Fibroblast of lung (primary cell): Measurements from ENCODE around the gene CCDC7.

Experiments used
- EZH2 ChIP-seq: IDR thresholded peaks from 2 replicates; pipeline ENCODE4 v1.5.1; 2012; ENCODE audit warnings: low read length, control low read depth, mild to moderate bottlenecking; ENCODE audit errors: missing control alignments
- TF ChIP-seq, protein P1 (sequence below), 2 donors: IDR thresholded peaks in 1 of 2; conservative IDR thresholded peaks in 1 of 2; 1 replicate in 1 of 2; 2 replicates in 1 of 2; pipeline ENCODE4 v1.5.1; 2011 to 2012; ENCODE audit warnings: low read length in 2 of 2, control low read depth in 1 of 2, inconsistent platforms in 1 of 2, low read depth in 1 of 2, mild to moderate bottlenecking in 1 of 2

DNA sequence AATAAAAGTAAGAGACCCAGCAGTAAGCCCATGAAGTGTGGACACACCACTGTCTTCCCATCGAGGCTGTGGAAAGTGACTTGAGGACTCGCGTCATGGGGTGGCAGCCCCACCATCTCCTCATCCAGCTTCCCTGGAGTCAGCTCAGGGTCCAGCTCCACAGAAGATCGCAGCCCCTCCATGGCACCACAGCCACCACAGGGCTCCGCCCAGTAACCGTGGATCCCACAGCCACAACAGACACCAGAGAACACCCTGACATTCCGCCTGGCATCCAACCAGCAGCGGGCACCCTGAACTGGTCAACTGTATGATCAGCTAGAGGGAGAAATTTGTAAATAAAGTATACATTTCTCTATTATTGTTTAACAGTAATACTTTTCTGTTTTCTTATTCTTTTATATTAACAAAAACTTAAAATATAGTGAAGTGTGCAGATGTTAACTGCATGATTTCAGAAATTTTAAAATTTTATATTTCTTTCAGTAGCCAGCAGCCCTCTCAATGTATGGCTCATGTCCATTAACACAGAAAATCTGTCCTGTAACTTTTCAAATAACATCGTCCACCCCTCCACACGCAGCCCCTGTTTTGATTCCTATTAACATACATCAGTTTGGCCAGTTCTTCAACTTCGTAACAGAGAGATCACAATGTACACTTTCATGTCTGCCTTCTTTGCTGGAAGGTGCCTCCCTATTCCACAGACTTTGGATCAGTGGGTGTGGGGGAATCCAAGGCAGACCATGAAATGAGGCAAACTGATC lies 442.4 kb downstream of the CCDC7 start:
- TF ChIP-seq, protein P1, sequence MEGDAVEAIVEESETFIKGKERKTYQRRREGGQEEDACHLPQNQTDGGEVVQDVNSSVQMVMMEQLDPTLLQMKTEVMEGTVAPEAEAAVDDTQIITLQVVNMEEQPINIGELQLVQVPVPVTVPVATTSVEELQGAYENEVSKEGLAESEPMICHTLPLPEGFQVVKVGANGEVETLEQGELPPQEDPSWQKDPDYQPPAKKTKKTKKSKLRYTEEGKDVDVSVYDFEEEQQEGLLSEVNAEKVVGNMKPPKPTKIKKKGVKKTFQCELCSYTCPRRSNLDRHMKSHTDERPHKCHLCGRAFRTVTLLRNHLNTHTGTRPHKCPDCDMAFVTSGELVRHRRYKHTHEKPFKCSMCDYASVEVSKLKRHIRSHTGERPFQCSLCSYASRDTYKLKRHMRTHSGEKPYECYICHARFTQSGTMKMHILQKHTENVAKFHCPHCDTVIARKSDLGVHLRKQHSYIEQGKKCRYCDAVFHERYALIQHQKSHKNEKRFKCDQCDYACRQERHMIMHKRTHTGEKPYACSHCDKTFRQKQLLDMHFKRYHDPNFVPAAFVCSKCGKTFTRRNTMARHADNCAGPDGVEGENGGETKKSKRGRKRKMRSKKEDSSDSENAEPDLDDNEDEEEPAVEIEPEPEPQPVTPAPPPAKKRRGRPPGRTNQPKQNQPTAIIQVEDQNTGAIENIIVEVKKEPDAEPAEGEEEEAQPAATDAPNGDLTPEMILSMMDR (conservative IDR thresholded peaks at IDR 0.05 in 1 of 2, IDR thresholded peaks at IDR 0.05 in 1 of 2; ENCODE audit: low read depth in 1 of 2, low read length in 2 of 2) = no peak
- no peak for TF ChIP-seq EZH2
